Endodermal cell (in vitro differentiated cells): ENCODE measurements around the gene DPP4. TPM values are rescaled to one million over a fixed set of nuclear protein-coding genes. Genes with fewer than 3 reads are reported as not detected.

Experiments used
- DNase-seq: peaks from one replicate; pipeline ENCODE4 v3.0.0-alpha.2; 2017
- H3K27ac ChIP-seq: 2 replicates; pipeline ENCODE4 v1.5.1; 2013; ENCODE audit warnings: mild to moderate bottlenecking, low read depth, low read length, moderate library complexity
- H3K27me3 ChIP-seq: 2 replicates; pipeline ENCODE4 v1.6.1; 2013; ENCODE audit warnings: mild to moderate bottlenecking, low read length, moderate library complexity; ENCODE audit not compliant: insufficient read depth, control insufficient read depth, poor library complexity, severe bottlenecking
- H3K36me3 ChIP-seq: 2 replicates; pipeline ENCODE4 v1.7.0; 2013; ENCODE audit warnings: mild to moderate bottlenecking, low read length, moderate library complexity; ENCODE audit not compliant: control insufficient read depth, insufficient read depth
- H3K4me1 ChIP-seq: one replicate; pipeline ENCODE4 v1.7.0; 2013; ENCODE audit warnings: low read length; ENCODE audit not compliant: control insufficient read depth, insufficient read depth
- H3K4me3 ChIP-seq: 2 replicates; pipeline ENCODE4 v1.5.1; 2013; ENCODE audit warnings: mild to moderate bottlenecking, low read length, moderate library complexity
- H3K9ac ChIP-seq: 2 replicates; pipeline ENCODE4 v1.6.1; 2013; ENCODE audit warnings: mild to moderate bottlenecking, low read length, moderate library complexity; ENCODE audit not compliant: poor library complexity, severe bottlenecking; ENCODE audit errors: extremely low read depth
- H3K9me3 ChIP-seq: 2 replicates; pipeline ENCODE4 v1.6.1; 2013; ENCODE audit warnings: mild to moderate bottlenecking, low read length, moderate library complexity; ENCODE audit not compliant: control insufficient read depth
- H3K27ac Mint-ChIP-seq: 2 replicates; pipeline ENCODE4 v1.8.0; 2020; ENCODE audit warnings: mixed read lengths
- H3K27me3 Mint-ChIP-seq: 2 replicates; pipeline ENCODE4 v1.8.0; 2021; ENCODE audit warnings: mild to moderate bottlenecking, mixed read lengths; ENCODE audit not compliant: insufficient read depth
- H3K36me3 Mint-ChIP-seq: 2 replicates; pipeline ENCODE4 v1.8.0; 2020; ENCODE audit warnings: low read depth, mixed read lengths
- H3K4me1 Mint-ChIP-seq: 2 replicates; pipeline ENCODE4 v1.8.0; 2020; ENCODE audit warnings: mixed read lengths
- H3K4me3 Mint-ChIP-seq: 2 replicates; pipeline ENCODE4 v1.8.0; 2020; ENCODE audit warnings: mild to moderate bottlenecking, moderate library complexity, mixed read lengths
- H3K9me3 Mint-ChIP-seq: 2 replicates; pipeline ENCODE4 v1.8.0; 2020; ENCODE audit warnings: mild to moderate bottlenecking, mixed read lengths
- WGBS, 2 experiments: methylation state at CpG; one replicate each; pipeline versions ENCODE4 v1.1.5 to v1.1.7; 2013; ENCODE audit warnings: missing lambda C conversion rate in 2 of 2, mixed read lengths in 1 of 2; ENCODE audit not compliant: insufficient coverage in 1 of 2, insufficient read length in 1 of 2; 5-methylcytosine and 5-hydroxymethylcytosine counted together
- total RNA-seq, 2 donors: library from RNA; stranded (reverse); fragmentation: NEBNext Ultra II Directional in 1 of 2; extraction: Animal tissue kit (Norgen Biotek cat#: 25700) in 1 of 2; gene quantifications; 2 replicates in 1 of 2; 3 replicates in 1 of 2; pipeline ENCODE4 v1.2.1, GENCODE V29; 2021
- TF ChIP-seq, protein P1 (sequence below): fragments of 200-600 bp; sonication (generic); conservative IDR thresholded peaks from 2 replicates; pipeline ENCODE4 v1.5.0; 2021; ENCODE audit warnings: antibody characterized with exemption, mild to moderate bottlenecking

DPP4 gene
- total RNA-seq, 2 donors from 2014 or later: 0.46 to 1.2 TPM

- Histone ChIP-seq H3K36me3 (no peaks in the 10 kb centered on the region), H3K9me3 (no peaks in the 10 kb centered on the region), H3K9ac (no peak overlapping the region), H3K27ac (no peak overlapping the region), H3K4me3 (no peak overlapping the region), H3K27me3 (peaks cover 15% of the 10 kb centered on the region), H3K4me1 (peaks cover 11% of the 10 kb centered on the region)
- H3K27ac Mint-ChIP-seq: no peak overlapping the region
- H3K4me1 Mint-ChIP-seq: peaks cover 18% of the 10 kb centered on the region
- no peak for DNase-seq
- H3K27me3 Mint-ChIP-seq: peaks cover 23% of the 10 kb centered on the region
- no peaks in the 10 kb centered on the region for H3K36me3 Mint-ChIP-seq
- no peaks in the 10 kb centered on the region for H3K9me3 Mint-ChIP-seq
- H3K4me3 Mint-ChIP-seq: no peak overlapping the region
- TF ChIP-seq, protein P1, sequence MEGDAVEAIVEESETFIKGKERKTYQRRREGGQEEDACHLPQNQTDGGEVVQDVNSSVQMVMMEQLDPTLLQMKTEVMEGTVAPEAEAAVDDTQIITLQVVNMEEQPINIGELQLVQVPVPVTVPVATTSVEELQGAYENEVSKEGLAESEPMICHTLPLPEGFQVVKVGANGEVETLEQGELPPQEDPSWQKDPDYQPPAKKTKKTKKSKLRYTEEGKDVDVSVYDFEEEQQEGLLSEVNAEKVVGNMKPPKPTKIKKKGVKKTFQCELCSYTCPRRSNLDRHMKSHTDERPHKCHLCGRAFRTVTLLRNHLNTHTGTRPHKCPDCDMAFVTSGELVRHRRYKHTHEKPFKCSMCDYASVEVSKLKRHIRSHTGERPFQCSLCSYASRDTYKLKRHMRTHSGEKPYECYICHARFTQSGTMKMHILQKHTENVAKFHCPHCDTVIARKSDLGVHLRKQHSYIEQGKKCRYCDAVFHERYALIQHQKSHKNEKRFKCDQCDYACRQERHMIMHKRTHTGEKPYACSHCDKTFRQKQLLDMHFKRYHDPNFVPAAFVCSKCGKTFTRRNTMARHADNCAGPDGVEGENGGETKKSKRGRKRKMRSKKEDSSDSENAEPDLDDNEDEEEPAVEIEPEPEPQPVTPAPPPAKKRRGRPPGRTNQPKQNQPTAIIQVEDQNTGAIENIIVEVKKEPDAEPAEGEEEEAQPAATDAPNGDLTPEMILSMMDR: no peak
- 92% methylated on average over 2 of the region's 2 CpGs for WGBS, 2 experiments
Measured at GRCh38 chr2:162086904-162087303, 12.9 kb upstream of the DPP4 start.

DNA sequence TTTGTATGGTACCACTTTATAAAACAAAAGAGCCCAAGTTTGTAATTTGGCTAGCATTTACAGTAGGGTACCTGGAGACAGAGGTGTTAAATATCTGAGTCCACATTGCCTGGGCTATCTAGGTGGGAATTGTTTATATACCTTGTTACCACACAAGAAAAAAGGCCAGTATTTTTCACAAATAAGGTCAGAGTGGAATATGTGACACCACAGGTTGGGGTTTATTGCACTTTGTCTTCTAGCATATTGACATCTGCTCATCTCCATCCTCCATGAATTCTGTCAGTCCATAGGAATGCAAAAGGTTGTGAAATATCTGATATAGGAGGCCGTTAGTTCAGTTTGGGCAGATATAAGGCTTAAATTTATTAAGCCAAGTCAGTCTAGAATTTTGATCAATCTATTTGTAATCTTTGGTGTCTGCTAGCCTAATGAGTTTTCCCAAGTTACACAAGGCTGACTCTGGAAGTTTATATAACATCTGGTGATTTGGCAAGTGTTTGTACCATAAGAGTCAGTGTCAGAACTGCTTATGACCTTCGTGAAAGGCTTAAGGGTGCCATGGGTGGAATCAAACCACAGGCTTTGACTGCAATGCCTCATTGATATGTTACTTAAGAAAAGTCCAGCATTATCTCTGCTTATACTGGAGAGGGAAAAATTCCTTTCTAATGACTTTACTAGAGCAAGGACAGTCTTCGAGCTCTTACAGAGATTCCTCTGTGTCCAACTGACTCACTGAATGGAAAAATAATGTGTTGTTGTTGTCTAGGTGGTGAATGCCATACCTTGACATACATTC lies 11.3 kb upstream of the DPP4 start:
- WGBS, 2 experiments: 96 to 100% methylated on average over 2 to 3 of the region's 3 CpGs
- Mint-ChIP-seq H3K4me3 (no peak overlapping the region), H3K27me3 (peaks cover 40% of the 10 kb centered on the region)

DNA sequence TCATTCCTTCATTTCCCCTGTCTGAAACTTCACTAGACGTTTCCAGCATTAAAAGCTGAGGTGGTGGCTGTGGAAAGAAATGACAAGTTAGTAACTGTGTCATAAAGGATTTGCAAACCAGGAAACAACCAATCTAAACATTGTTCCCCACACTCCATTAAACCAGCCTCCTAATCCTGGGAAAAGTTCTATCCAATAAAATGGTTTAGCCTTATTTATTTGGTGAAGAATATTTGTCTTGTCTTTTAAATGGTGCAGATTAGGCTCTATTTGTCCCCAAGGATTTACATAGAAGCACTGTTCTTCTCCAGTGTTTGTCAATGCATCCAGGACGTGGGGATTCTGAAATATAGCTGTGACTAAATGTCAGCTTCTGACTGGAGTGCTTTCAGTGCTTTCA lies 10.5 kb upstream of the DPP4 start:
- Histone ChIP-seq H3K27me3 (peaks cover 17% of the 10 kb centered on the region), H3K4me1 (peaks cover 11% of the 10 kb centered on the region), H3K4me3 (no peak overlapping the region), H3K9ac (no peak overlapping the region), H3K27ac (no peak overlapping the region), H3K36me3 (no peaks in the 10 kb centered on the region), H3K9me3 (peaks cover 14% of the 10 kb centered on the region)
- H3K27me3 Mint-ChIP-seq: peaks cover 44% of the 10 kb centered on the region
- no peak overlapping the region for H3K27ac Mint-ChIP-seq
- WGBS, 2 experiments: 95% methylated on average over 2 of the region's 2 CpGs; no CpG with 5 or more reads in 1 of the 2 experiments
- H3K36me3 Mint-ChIP-seq: no peaks in the 10 kb centered on the region
- H3K9me3 Mint-ChIP-seq: peaks cover 8% of the 10 kb centered on the region
- peaks cover 4% of the 10 kb centered on the region for H3K4me1 Mint-ChIP-seq
- TF ChIP-seq, protein P1: no peak
- no peak for DNase-seq
- H3K4me3 Mint-ChIP-seq: no peak overlapping the region

More for the DNA sequence above, 11.3 kb upstream of the DPP4 start:
- DNase-seq: no peak
- H3K27ac Mint-ChIP-seq: no peak overlapping the region
- Histone ChIP-seq H3K27me3 (peaks cover 17% of the 10 kb centered on the region), H3K9me3 (peaks cover 6% of the 10 kb centered on the region), H3K36me3 (no peaks in the 10 kb centered on the region), H3K9ac (no peak overlapping the region), H3K4me3 (no peak overlapping the region), H3K4me1 (peaks cover 11% of the 10 kb centered on the region), H3K27ac (no peak overlapping the region)
- TF ChIP-seq, protein P1: no peak
- H3K9me3 Mint-ChIP-seq: peaks cover under 1% of the 10 kb centered on the region
- peaks cover 7% of the 10 kb centered on the region for H3K4me1 Mint-ChIP-seq
- H3K36me3 Mint-ChIP-seq: no peaks in the 10 kb centered on the region
